Measurements from ENCODE around the gene GPR75.

GPR75 gene

DNA sequence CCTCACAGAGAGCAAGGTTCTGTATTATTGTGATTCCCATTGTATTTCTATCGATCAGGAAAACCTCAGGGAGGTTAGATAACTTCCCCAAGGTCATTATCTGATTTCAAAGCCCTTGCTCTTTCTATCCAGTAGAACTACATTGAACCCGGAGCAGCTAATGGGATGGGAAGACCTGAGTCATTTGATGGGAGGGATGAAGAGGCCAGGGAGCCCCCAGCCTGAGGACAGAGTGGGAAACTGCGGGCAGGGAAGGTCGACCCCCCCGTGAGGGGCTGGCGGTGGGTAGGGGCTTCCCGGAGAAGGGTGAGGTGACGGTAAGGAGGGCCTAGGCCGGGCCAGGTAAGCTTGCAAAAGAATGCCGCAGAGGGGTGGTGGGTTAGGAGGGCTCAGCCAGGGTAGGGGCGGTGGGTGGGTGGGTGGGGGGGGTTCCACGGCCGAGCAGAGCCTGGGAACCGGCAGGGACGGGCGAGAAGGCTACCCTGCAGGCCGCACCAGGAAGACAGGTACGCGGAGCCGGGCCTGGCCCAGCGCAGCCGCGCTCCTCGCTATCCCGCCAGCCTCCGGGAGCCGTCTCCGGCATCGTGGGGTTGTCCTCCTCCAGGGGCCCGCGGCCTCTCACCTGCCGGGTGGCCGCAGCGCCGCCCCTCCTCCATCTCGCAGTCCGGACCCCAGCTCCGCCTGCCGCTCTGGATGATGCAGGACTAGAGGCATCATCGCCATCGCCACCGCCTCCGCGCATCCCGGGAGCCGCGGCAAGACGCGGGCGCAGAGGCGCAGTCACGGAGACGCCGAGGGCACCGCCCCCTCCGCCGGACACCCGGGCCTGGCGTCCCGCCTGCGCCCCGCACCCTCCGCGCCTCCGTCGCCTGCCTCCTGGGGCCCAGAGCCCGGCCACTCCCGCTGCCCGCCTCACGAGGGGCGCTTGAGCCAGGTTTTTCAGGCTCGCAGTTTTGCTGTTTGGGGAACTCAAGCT, at the start of gene GPR75:
Gene GPR75 (minus strand): TSS at position 762 of the 976 bp plus-strand sequence. CDS start 5,211 bp downstream, outside the sequence.
- DNase-seq: no peak

DNA sequence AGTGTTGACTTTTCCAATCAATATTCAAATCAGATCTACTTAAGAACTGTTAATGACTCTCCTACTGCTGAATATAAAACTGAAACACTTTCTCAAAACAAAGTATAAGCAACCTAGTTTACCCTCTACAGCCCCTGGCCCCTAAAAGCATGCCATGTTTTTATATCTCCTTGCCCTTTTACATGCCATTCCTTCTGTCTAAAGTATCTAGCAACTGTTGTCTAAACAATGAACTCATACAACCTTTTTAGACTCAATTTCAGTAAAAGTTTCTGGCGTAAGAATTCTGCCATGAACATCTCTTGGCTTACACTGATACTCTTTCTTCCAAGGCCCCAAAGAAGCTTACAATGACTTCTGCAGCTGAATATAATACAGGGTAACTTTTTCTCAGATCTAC, 47.8 kb upstream of the GPR75 start:
- DNase-seq: no peak

DNA sequence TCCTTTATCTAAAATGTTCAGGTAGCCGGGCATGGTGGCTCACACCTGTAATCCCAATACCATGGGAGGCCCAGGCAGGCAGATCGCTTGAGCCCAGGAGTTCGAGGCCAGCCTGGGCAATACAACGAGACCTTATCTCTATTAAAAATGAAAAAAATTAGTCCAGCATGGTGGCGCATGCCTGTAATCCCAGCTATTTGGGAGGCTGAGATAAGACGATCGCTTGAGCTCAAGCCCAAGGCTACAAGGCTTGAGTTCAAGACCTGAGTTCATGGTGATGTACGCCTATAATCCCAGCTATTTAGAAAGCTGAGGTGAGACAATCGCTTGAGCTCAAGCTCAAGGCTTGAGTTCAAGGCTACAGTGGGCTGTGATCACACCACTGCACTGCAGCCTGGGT, 45.6 kb upstream of the GPR75 start:
- no peak for DNase-seq

DNA sequence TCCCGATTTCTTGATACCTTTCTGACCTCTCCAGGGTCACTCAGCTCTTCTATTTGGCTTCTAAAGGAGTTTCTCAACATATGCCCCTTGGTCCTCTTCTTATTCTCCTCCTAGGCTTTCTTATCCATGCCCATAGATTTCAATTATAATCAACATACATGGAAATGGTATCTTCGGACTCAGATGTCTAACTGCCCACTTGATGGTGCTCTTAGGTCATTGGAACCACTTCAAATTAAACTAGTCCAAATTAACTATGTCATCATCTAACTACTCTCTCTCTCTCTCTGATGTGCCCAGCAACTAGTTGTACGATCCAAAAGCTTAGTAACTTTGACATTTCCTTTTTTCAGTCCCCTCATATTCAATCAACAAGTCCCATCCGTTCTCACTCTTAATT, 43.2 kb upstream of the GPR75 start:
- no peak for DNase-seq

DNA sequence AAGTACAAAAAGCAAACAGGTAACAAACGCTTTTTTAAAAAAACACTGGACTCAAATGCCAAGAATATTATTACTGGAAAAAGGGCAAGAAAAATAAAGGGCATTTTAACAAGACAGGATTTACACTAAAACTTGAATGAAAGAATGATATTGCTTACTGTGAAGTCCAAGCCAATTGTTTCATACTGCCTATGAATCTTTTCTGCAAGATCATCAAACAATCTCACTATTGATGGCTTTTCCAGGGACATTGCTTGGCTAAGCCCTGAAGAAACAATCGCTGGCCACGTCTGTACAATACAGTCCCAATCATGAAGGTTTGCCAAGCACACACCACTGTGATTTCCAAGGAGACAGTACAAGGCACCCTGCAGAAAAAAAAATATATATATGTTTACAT, 41.4 kb upstream of the GPR75 start:
- DNase-seq: no peak

DNA sequence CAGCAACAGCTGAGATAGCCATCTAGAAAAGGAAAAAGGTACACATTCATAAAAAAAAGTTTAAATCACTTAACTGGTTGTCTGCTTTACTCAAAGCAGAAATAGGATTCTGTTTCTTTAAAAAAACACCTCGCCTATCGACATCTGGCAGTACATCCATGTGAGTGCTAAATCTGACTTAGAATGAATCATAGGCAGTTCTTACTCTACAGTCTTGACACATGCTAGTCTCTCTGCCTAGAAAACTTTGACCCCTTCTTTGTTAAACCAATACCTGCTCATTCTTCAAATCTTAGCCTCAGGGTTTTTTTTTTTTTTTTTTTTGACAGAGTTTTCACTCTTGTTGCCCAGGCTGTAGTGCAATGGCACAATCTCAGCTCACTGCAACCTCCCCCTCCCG, 37.1 kb upstream of the GPR75 start:
- no peak for DNase-seq

DNA sequence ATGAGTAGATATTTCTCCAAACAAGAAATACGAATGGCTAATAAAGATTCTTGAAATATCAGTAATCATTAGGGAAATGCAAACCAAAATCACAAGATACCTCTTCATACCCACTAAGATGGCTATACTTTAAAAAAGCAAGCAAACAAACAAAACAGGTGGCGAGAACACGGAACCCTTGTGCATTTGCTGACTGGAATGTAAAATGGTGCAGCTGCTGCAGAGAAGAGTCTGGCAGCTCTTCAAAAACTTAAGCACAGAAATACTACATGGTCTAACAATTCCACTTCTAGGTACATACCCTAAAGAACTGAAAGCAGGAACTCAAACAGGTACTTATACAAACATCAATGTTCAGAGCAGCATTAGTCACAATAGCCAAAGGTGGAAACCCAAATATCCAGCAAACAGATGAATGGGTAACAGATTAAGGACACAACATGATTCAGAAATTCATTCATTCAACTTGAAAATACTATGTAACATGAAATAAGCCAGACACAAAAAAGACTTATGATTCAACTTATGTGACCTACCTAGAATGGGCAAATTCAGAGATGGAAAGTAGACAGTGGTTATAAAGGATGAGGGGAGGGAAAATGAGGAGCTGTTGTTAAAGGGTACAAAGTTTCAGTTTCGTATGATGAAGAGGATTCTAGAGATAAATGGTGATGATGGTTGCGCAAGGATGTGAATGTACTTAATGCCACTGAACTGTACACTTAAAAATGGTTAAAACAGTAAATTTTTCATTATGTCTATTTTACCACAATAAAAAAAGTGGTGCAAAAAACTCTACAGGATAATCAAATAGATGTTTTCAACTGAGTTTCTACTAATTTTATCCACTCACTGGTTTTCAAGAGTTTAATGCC, 26.9 kb upstream of the GPR75 start:
- no peak for DNase-seq

DNA sequence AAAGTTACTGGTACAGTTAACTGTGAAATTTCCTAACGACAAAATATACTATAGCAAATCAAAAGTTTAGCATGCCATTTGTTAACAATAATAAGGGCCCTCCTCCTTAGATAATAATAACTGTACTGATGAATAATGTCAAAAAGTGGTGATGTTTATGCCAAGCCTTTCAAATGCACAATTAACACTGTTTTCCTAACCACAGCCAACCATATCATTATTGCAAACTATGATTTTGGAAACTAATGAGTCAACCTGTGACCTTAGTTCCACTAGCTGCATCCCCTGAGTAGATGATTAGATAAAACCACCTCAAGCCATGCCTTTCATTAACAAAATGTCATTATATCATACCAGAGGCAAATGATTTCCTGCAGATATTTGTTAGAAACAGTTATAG, 25.1 kb upstream of the GPR75 start:
- DNase-seq: no peak

DNA sequence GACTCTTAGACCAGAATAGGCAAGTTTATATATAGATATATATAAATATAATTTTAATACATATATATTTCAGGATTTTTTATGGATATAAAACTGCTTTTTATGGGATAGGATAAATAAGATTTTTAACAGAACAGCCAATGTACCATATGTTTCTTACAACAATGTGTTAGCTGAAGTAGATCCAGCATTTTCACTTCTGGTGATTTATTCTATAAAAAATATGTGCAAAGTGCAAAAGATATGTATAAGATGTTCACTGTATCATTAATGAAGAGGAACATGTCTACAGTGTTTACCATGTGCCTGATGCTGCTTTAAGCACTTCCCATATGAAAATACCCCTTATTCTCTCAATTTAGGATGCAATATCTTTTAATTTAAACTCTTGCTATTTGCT, 22.2 kb upstream of the GPR75 start:
- DNase-seq: no peak

DNA sequence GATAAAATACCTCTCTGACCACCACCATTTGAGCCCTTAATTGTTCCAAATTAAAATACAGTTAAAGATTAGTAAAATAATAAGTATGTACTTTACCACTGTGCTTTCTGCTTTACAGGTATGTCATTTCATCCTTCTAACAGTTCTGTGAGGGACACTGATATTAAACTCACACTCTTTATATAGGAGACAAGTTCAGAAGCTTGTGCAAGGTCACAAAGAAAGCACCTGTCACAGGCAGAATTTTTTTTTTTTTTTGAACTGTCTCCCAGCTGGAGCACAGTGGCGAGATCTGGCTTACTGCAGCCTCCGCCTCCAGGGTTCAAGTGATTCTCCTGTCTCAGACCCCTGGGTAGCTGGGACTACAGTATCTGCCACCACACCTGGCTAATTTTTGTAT, 21.6 kb upstream of the GPR75 start:
- DNase-seq: no peak

DNA sequence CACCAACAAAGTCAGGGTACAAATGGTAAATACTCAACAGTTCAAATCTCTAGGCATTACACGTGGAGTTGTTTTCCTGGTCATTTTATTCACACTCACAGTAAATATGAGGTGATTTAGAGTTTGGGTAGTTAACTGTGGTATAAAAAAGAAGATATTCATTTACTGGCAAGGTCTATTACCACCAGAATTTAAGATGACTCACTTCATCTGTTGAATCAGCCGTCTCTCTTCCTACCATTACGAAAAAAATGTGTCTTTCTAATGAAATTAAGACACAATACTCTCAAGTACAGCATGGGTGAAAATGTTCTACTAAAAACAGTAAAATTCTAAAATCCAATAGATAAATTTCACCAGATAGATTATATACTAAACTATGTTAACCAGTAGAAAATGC, 21.0 kb upstream of the GPR75 start:
- no peak for DNase-seq

DNA sequence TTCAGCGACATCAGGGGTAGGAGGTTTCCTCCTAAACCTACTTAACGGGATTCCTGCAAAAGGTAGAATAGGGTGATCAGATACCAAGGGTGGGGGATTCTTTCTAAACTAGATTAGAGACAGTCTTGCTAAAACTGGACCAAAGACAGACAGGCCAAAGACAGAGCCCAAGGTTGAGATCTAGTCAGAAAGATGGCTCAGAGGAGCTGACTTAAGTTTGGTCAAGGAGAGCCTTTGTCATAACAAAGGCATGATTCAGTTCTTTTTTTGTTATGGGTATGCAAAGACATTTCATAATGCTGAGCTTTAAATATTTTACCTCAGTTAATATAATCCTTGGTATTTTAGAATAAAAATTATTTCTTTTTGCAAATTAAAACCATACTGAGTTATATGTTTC, 17.8 kb upstream of the GPR75 start:
- no peak for DNase-seq

DNA sequence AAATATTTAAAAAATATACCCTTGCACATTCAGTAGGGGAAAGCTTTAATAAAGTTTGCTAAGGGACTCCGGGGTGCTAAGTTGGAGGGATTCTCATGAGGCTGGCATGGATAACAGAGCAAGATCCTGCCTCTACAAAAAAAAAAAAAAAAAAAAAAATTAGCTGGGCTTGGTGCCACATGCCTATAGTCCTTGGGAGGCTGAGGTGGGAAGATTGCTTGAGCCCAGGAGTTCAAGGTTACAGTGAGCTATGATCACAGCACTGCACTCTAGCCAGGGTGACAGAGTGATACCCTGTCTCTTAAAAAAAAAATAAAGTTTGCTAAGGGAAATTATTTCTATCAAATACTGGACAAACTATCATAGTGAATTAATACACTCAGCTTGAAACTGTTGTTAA, 17.3 kb upstream of the GPR75 start:
- no peak for DNase-seq

DNA sequence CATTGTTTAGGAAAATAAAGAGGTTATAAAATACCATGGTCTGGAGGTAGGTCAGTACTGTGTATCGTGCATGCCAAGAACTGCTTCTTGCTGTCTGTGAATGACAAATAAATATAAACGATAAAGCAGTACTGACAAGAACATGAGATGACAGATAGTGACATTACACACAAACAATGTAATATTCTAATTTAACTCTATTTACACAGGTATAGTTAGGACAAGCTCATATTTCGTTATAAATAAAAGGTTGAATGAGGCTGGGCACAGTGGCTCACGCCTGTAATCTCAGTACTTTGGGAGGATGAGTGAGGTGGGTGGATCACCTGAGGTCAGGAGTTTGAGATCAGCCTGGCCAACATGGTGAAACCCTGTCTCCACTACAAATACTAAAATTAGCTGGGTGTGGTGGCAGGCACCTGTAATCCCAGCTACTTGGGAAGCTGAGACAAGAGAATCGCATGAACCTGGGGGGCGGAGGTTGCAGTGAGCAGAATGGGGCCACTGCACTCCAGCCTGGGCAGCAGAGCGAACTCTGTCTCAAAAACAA, 14.7 kb upstream of the GPR75 start:
- no peak for DNase-seq

DNA sequence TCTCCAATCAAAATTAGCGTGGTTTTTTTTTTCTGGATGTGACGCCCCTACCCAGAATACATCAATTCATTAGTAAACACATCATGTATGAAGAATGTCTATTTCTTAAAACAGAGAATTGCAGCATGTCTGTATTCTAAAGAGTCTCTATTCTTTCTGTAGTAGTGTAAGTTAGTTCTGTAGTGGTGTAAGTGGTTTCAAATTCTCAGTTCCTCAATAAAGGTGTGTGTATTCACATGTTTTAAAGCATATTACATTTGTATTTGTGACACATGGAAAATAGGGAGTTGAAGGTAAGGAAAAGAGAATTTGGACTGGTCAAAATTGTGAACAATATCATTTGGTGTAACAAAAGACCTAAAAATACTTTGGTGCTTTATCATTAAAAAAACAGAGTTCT, 8.0 kb upstream of the GPR75 start:
- DNase-seq: no peak

DNA sequence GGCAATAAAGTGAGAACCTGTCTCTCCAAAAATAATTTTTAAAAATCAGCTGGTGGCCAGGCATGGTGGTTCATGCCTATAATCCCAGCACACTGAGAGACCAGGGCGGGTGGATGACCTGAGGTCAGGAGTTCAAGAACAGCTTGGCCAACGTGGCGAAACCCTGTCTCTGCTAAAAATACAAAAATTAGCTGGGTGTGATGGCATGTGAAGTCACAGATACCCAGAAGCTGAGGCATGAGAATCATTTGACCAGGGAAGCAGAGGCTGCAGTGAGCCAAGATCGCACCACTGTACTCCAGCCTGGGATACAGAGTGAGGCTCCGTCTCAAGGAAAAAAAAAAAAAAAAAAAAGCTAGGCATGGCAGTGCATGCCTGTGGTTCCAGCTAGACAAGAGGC, 7.4 kb upstream of the GPR75 start:
- DNase-seq: no peak

DNA sequence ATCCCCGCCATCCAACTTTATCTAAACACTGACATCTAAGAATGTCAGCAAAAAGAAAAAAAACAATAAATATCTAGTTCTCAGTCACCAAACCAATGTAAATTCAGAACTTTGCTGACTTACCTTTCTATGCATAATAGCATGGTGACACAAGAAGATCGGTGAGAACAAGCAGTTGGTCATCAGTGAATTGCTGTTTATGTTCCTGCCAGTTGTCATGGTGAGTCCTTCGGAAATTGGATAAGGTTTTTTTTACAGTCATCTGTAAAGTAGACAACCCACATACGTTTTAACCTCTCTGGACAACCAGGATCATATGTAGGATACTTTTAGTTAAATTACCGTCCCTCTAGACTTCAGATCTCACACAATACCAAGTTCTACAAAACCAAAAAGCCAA, 6.2 kb upstream of the GPR75 start:
- DNase-seq: no peak

DNA sequence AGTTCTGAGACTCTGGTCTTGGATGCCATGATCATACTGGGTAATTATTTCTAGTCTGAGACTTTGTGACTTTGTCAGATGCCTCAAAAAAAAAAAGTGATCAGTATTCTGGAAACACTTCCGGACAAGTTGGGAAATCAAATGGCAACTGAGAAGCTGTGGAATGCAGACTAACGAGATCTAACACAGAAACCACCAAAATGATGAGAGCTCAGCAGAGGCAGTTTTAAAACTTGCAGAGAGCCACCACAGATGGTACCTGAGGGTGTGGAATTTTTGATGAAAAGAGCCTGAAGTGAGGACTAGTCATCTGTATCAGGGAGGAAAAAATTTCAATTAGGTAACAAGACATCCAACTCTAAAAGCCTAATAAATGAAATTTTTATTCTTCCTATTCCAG, 5.5 kb upstream of the GPR75 start:
- DNase-seq: no peak

DNA sequence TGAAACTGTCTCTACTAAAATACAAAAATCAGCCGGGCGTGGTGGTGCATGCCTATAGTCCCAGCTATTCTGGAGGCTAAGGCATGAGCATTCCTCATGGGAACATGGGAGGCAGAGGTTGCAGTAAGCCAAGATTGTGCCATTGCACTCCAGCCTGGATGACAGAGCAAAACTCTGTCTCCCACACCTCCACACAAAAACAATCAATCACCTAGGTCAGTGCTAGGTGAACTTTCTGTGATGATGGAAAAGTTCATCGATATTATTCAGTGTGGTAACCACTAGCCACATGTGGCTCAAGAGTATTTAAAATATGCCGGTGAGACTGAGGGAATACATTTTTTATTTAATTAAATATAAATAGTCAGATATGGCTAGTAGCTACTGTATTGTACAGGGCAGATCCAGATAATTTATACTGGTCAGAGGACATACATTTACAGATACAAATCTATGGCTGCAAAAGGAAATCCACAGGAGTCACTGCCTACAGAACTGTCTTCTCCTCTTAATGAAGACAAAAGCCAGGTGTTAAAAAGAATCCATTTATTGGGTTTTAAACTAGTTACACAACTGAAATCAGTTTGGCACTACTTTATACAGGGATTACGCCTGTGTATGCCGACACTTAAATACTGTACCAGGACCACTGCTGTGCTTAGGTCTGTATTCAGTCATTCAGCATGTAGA, 3.9 kb upstream of the GPR75 start:
- DNase-seq: no peak

DNA sequence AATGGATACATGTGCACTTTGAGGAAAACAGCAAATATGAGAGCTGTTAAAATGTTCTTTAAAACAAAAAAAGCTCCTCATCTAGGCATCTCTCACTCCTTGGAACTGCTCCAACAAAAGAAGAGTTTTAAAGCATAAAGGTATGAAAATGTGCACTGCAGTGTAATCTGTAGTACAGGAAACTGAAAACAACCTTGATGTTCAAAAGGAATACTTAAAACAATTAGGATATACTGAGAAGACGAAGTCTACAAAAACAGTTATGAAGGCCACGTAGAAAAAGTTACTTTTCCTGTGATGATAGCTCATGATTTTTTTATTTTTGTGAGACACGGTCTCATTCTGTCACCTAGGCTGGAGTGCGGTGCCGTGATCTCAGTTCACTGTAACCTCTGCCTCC, 2.1 kb upstream of the GPR75 start:
- no peak for DNase-seq

DNA sequence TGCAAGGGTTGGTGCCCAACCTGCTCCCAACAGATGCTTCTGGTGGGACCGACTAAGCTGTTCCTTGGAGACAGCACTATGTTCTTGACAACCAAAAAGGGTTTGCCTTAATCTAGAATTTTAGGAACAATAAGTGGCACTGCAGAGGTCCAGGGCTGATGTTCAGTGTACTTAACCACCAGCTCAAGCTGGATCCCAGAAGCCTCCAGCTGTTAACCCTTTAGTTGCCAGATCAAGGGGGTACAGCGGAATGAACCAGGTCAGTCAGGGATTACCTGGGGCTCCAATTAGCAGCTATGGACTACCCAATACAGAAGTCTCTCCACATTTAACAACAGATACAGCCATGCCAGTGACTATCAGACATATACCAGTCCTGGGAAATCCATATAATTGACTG, 3.5 kb downstream of the GPR75 start:
- DNase-seq: no peak

DNA sequence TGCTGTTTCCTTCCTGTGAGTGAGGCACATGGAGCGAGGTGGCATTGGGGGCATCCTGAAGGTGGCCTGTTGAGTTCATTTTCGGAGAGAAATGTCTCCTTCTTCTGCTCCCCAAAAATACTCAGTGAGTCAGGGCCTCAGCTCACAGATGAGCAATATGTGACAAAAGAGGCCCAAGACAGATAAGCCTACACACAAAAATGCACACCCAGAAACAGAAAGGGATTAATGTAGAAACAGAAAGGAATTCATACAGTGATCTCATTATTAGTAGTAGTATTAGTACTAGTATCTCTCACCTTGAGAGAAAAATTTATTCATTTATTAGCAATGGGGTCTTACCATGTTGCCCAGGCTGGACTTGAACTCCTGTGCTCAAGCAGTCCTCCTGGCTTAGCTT, 5.1 kb downstream of the GPR75 start:
- DNase-seq: no peak

DNA sequence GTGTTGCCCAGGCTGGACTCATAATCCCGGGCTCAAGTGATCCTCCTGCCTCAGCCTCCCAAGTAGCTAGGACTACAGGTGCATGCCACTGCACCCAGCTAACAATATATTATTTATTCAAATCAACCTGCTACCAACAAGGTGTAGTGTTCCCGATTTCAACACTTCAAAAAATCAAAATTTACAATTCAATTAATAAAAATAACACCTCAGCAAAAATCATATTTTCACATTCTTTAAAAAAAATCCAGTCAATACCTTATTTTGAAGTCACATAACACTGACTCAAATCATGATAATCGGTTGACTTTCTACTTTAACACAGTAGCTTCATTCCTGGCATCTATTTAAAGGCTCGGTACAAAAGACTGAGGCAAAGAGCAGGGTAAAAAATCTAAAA, 7.2 kb downstream of the GPR75 start:
- DNase-seq: no peak

All from activated CD8-positive, alpha-beta memory T cell treated with anti-CD3 and anti-CD28 coated beads, Interleukin-2, amount 50 U/mL, for 4 hours (primary cell).